Activated T-helper 1 cell treated with anti-CD3 and anti-CD28 coated beads, Interleukin-12 subunit alpha, Interleukin-12 subunit beta, Interleukin-2, Interleukin-4 antibody, amounts not matched to agents 30 ng/mL and 10 ng/mL and 1 ng/mL, durations not matched to agents 14 hours and 24 hours and 36 hours (primary cell): ENCODE measurements around the gene TBPL2. TPM values are rescaled to one million over a fixed set of nuclear protein-coding genes. Genes with fewer than 3 reads are reported as not detected.
"Not testable (repeated sequence)": the region's sequence is repeated elsewhere in the genome, so short reads cannot be mapped to it uniquely, and the experiment has no call there.

Experiments used
- DNase-seq: peaks from one replicate; pipeline ENCODE4 v3.0.0; 2021; ENCODE audit warnings: low spot score
- H3K27ac Mint-ChIP-seq: one replicate; pipeline ENCODE4 v1.8.0; 2021; ENCODE audit warnings: mild to moderate bottlenecking, mixed read lengths
- H3K27me3 Mint-ChIP-seq: one replicate; pipeline ENCODE4 v1.8.0; 2022; ENCODE audit warnings: mild to moderate bottlenecking, moderate library complexity, mixed read lengths; ENCODE audit not compliant: insufficient read depth
- H3K36me3 Mint-ChIP-seq: one replicate; pipeline ENCODE4 v1.8.0; 2021; ENCODE audit warnings: low read depth, mixed read lengths
- H3K4me1 Mint-ChIP-seq: one replicate; pipeline ENCODE4 v1.8.0; 2021; ENCODE audit warnings: low read depth, mixed read lengths
- H3K4me3 Mint-ChIP-seq: one replicate; pipeline ENCODE4 v1.8.0; 2021; ENCODE audit warnings: mild to moderate bottlenecking, moderate library complexity, mixed read lengths
- H3K9me3 Mint-ChIP-seq: one replicate; pipeline ENCODE4 v1.8.0; 2021; ENCODE audit warnings: mixed read lengths
- intact Hi-C: fragments of 100-400 bp; cut with micrococcal nuclease; formaldehyde crosslinking; loops from one replicate; pipeline ENCODE4 v1.15.1; 2024
- total RNA-seq: library from RNA; stranded (reverse); gene quantifications from 2 replicates; pipeline ENCODE4 v1.2.3, GENCODE V29; 2022

The TBPL2 gene
- total RNA-seq, 1 donor from 2014 or later: not detected

DNA sequence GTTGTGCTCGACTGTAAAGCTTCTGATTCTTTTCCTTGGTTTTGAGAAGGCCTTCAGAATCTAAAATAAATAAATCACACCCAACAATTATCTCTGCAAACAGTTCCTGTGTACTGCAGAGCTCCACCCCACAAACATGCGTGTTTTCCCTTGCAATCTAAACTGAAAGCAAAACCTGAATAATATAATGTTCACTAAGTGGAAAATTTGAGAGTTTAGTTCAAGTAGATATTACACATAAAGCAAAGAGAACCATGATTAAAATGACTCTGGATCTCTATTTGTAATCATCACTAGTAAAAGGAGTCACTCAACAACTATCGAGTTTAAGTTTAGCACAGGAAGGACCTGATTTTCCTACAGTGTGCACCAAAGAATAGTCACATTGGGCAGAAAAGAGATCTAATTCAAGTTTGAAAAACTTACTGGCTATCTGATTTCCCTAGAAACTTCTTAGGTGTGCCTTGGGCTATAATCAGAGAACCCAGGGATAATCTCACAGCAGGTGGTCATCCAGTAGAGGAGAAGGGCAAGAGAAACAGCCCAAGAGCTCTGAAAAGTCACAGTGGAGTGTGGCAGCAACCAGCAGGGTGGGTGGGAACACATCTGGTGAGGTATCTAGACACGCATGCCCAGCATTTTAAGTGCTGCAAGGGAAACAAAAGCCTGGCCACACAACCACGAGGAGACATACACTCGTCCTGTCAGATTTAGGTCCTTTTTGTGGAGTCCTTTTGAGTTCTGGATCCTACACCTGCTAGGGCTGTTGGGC, 54.2 kb downstream of the TBPL2 start:
- DNase-seq: peak; percentile 5
- peak overlapping the region; percentile 96 for H3K27ac Mint-ChIP-seq
- peak overlapping the region; percentile 69 for H3K4me3 Mint-ChIP-seq
- peaks cover 48% of the 10 kb centered on the region for H3K36me3 Mint-ChIP-seq
- intact Hi-C loops: loop anchor here (1.0 to 2.0 kb wide), 5 partner anchors 12 to 56 kb away; partner anchors contain the start of gene ATG14
- no peaks in the 10 kb centered on the region for H3K9me3 Mint-ChIP-seq
- no peaks in the 10 kb centered on the region for H3K27me3 Mint-ChIP-seq
- H3K4me1 Mint-ChIP-seq: peaks cover 52% of the 10 kb centered on the region

DNA sequence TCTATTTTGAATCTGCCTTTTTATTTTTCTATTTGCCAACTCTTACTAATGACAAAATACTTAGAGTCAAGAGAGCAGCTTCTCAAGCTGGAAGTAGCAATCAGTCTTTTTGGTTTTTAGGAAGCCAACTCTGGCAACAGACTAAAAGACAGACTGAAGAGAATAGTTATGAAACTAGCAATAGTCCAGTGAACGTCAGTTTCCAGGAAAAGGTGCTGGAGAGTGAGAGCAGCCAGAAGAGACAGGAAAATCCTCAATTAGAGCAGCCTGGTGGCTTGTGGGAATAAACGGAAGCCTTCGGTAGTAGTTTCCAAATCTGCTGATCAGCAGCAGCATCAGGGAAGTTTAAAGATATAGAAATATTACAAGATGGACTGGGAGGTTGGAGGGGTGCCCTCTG, 55.9 kb downstream of the TBPL2 start:
- H3K4me1 Mint-ChIP-seq: peaks cover 54% of the 10 kb centered on the region

DNA sequence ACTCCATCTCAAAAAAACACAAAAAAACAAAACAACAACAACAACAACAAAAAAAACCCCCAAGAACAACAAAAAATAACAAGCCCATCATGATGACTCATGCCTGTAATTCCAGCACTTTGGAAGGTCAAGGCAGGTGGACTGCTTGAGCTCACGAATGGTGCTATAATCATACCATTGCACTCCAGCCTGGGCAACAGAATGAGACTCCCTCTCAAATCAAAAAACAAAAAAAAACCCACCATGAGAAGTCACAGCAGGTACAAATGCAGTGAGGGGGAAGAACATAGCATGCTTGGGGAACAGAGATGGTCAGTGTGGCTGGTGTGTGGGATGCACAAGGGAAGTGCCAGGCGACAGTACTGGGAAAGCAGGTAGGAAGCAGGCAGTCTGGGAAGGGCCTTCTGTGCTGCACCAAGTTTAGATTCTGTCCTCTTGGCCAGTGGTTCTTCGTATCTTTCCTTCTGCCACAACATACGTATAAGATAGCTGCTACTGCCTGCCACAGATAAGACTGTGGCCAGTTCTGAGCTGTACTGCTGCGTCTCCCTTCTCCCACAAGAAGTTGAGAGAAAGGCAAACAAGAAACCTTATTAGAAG, 56.8 kb downstream of the TBPL2 start:
- H3K27me3 Mint-ChIP-seq: no peaks in the 10 kb centered on the region
- H3K9me3 Mint-ChIP-seq: no peaks in the 10 kb centered on the region
- peaks cover 48% of the 10 kb centered on the region for H3K36me3 Mint-ChIP-seq
- intact Hi-C loops: no loop called here
- H3K4me1 Mint-ChIP-seq: peaks cover 51% of the 10 kb centered on the region
- peak overlapping the region; percentile 49 for H3K27ac Mint-ChIP-seq
- H3K4me3 Mint-ChIP-seq: no peak overlapping the region
- DNase-seq: no peak

More for the DNA sequence above, 55.9 kb downstream of the TBPL2 start:
- no peak overlapping the region for H3K4me3 Mint-ChIP-seq
- no peak for DNase-seq
- no peaks in the 10 kb centered on the region for H3K27me3 Mint-ChIP-seq
- H3K36me3 Mint-ChIP-seq: peaks cover 54% of the 10 kb centered on the region
- peak overlapping the region; percentile 69 for H3K27ac Mint-ChIP-seq
- no peaks in the 10 kb centered on the region for H3K9me3 Mint-ChIP-seq
- intact Hi-C loops: no loop called here

DNA sequence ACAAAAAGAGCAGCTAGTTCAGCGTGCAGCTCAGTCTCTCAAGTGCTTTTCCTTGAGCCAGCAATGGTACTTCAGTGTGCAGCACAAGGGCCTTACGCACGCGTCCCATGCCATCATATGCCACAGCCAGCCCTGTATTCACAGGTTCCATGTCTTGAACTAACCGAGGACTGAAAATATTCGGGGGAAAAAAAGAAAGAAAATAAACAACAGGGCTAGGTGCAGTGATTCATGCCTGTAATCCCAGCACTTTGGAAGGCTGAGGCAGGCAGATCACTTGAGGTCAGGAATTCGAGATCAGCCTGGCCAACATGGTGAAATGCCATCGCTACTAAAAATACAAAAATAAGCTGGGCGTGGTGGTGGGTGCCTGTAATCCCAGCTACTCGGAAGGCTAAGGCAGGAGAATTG, 57.4 kb downstream of the TBPL2 start:
- Mint-ChIP-seq H3K27ac (peak overlapping the region; percentile 49), H3K36me3 (peaks cover 48% of the 10 kb centered on the region), H3K4me1 (peaks cover 46% of the 10 kb centered on the region)
- H3K27me3 Mint-ChIP-seq, intact Hi-C loops, H3K9me3 Mint-ChIP-seq, DNase-seq, H3K4me3 Mint-ChIP-seq: not testable (repeated sequence)

DNA sequence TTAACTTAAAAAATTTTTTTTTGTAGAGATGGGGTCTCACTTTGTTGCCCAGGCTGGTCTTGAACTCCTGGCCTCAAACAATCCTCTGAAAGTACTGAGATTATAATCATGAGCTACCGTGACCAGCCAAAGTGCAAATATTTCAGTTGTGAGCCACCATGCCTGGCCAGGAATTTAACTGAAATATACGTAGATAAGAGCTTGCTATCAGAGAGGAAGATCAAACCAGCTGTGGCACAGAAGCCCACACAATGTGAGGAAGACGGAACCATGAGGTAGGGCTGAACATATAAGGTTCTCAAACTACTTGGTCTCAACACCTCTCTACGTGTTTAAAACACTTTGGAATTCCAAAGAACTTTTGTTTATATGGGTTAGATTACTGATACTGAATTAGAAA, 57.9 kb downstream of the TBPL2 start:
- no peaks in the 10 kb centered on the region for H3K27me3 Mint-ChIP-seq
- intact Hi-C loops: no loop called here
- no peak for DNase-seq
- peaks cover 44% of the 10 kb centered on the region for H3K4me1 Mint-ChIP-seq
- no peak overlapping the region for H3K27ac Mint-ChIP-seq
- no peaks in the 10 kb centered on the region for H3K9me3 Mint-ChIP-seq
- peaks cover 49% of the 10 kb centered on the region for H3K36me3 Mint-ChIP-seq
- H3K4me3 Mint-ChIP-seq: no peak overlapping the region

DNA sequence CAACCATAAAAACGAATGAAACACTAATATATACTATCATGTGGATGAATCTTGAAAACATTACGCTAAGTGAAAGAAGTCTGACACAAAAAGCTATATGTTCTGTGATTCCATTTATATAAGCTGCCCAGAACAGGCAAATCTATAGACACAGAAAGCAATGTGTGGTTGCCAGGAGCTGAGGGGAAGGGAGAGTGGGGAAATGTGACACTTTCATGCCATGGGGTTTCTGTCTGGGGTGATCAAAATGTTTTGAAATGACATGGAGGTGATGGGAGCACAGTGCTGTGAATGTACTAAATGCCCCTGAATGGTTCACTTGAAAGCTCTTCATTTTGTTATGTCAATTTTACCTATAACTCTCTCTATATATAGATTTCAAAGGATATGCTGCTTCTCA, 58.9 kb downstream of the TBPL2 start:
- no peaks in the 10 kb centered on the region for H3K9me3 Mint-ChIP-seq

DNA sequence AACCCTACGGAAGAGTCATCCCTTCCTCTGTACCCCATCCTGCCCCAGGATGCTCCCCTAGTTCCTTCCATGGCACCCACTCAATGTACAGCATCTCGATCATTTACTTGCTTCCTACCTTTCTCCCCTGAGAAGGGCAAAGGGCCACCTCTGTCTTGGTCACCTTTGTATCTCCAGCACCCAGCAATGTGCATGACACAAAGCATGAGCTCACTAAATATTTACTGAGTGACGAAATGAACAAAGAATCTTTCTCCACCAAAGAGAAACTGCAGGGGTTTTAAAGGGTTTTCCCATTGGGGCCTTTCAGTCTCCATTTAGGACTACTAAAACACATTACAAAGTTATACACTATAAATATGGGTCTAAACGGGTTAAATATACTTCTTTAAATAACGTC, 59.4 kb downstream of the TBPL2 start:
- H3K36me3 Mint-ChIP-seq: peaks cover 51% of the 10 kb centered on the region
- intact Hi-C loops: no loop called here
- peaks cover 36% of the 10 kb centered on the region for H3K4me1 Mint-ChIP-seq
- no peaks in the 10 kb centered on the region for H3K9me3 Mint-ChIP-seq
- peak overlapping the region; percentile 75 for H3K27ac Mint-ChIP-seq
- H3K4me3 Mint-ChIP-seq: no peak overlapping the region
- no peaks in the 10 kb centered on the region for H3K27me3 Mint-ChIP-seq
- no peak for DNase-seq

More for the DNA sequence above, 58.9 kb downstream of the TBPL2 start:
- H3K4me1 Mint-ChIP-seq: peaks cover 36% of the 10 kb centered on the region
- DNase-seq: no peak
- no peaks in the 10 kb centered on the region for H3K27me3 Mint-ChIP-seq
- intact Hi-C loops: no loop called here
- H3K36me3 Mint-ChIP-seq: peaks cover 49% of the 10 kb centered on the region
- H3K27ac Mint-ChIP-seq: peak overlapping the region; percentile 59
- H3K4me3 Mint-ChIP-seq: no peak overlapping the region

DNA sequence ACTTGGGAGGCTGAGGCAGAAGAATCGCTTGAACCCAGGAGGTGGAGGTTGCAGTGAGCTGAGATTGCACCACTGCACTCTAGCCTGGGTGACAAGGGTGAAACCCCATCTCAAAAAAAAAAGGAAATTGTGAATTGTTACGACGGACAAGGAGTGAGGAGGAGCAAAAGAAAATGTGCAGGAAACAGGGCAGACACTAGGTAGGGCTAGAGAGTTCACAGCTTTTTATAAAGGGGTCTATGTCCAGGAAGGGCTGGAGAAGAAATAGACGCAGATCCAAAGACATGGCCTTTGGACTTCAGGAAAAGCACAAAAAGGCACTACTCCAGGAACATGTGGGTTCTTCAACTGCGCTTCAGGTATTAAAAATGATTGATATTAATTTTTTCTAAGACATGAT, 63.2 kb downstream of the TBPL2 start:
- no peaks in the 10 kb centered on the region for H3K9me3 Mint-ChIP-seq
- no peak for DNase-seq
- no peak overlapping the region for H3K4me3 Mint-ChIP-seq
- H3K27me3 Mint-ChIP-seq: no peaks in the 10 kb centered on the region
- H3K36me3 Mint-ChIP-seq: peaks cover 43% of the 10 kb centered on the region
- intact Hi-C loops: loop anchor here (10.0 kb wide), 2 partner anchors 282 to 472 kb away; partner anchors contain the start of gene GCH1
- H3K4me1 Mint-ChIP-seq: peaks cover 56% of the 10 kb centered on the region
- H3K27ac Mint-ChIP-seq: no peak overlapping the region

DNA sequence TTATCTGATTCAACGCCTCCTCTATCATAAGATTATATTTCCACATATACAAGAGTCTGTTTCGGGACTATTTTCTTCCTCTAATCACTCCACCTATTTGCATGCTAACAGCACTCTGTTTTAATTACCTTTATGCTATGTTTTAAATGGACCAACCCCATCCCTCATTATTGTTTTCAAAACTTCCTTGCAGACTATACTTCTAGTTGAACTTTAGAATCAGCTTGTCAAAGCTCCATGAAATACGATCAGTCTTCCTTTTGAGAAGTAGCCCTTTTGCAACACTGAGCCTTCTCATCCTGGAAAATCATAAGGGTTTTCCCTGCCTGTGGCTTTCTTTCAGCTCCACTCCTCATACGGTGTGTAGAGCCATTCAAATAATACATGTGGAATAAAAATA, 65.6 kb downstream of the TBPL2 start:
- DNase-seq: no peak
- Mint-ChIP-seq H3K27ac (peak overlapping the region; percentile 99), H3K4me3 (peak overlapping the region; percentile 66), H3K36me3 (peaks cover 33% of the 10 kb centered on the region), H3K9me3 (no peaks in the 10 kb centered on the region), H3K27me3 (no peaks in the 10 kb centered on the region), H3K4me1 (peaks cover 54% of the 10 kb centered on the region)
- intact Hi-C loops: loop anchor here (1.0 to 10.0 kb wide), 11 partner anchors 12 to 1894 kb away; partner anchors contain the start of genes AP5M1, ATG14, DLGAP5 and EXOC5

DNA sequence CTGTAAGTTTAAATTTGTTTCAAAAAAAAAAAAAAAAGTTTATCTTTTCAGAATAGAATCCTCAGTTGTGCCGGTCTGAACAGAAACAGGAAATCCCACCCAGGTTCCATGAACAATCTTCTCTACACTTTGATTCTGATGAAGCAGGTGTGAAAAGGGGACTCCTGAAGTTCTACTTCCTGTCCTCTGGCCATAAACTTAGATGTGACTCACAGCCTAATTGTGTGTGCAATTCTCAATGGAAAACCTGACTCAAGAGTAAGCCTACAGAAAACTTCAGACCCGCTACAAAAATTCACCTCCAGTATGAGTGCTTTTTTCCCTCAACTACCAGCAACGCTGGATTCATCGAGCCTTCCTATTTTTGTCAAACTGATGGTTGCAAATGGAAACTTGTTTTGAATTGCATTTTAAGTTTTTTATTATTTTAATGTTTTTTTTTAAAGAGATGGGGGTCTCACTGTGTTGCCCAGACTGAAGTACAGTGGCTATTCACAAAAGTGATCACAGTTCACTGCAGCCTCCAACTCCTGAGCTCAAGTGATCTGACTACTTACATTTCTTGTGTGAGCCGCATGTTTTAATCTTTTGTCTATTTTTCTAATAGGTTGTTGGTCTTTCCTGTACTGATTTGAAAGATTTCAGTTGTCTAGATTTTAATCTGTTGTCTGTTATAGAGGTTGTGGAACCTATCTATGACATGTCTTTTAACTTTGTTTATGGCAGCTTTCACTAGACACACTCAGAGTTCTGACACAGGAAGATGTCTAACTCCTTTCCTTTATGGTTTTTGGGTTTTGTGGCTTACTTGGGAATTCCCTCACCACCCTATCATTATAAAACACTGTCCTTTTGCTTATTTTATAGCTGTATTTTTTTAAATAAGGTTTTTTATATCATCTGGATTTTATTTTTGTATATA, 66.4 kb downstream of the TBPL2 start:
- intact Hi-C loops: loop anchor here (1.0 to 10.0 kb wide), 11 partner anchors 12 to 1895 kb away; partner anchors contain the start of genes AP5M1, ATG14, DLGAP5 and EXOC5
- Mint-ChIP-seq H3K4me1 (peaks cover 57% of the 10 kb centered on the region), H3K27ac (peak overlapping the region; percentile 99), H3K4me3 (peak overlapping the region; percentile 64), H3K9me3 (no peaks in the 10 kb centered on the region), H3K27me3 (no peaks in the 10 kb centered on the region), H3K36me3 (peaks cover 39% of the 10 kb centered on the region)
- peak; percentile 35 for DNase-seq

DNA sequence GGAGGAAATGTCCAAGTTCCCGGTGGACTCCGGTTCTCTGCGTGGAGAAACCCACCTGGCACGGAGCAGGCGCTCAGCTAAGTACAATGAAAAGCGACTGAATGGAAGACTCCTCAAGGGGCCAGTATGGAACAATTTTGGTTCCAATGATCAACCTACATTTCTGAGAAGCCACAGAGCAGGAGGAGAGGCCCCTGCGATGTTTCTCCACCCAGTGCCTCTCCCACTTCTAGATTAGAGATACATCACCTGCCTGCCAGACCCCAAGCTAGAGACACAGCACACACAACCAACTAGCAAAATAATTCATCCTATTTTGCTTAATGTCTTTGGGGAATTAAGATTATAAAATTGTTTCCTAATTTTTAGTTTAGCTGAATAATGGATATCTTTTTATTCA, 67.6 kb downstream of the TBPL2 start:
- Mint-ChIP-seq H3K9me3 (no peaks in the 10 kb centered on the region), H3K27me3 (no peaks in the 10 kb centered on the region), H3K4me3 (no peak overlapping the region), H3K36me3 (peaks cover 38% of the 10 kb centered on the region), H3K4me1 (peaks cover 57% of the 10 kb centered on the region), H3K27ac (peak overlapping the region; percentile 61)
- DNase-seq: no peak
- intact Hi-C loops: loop anchor here (5.0 to 10.0 kb wide), 3 partner anchors 278 to 468 kb away; partner anchors contain the start of genes GCH1 and MAPK1IP1L

DNA sequence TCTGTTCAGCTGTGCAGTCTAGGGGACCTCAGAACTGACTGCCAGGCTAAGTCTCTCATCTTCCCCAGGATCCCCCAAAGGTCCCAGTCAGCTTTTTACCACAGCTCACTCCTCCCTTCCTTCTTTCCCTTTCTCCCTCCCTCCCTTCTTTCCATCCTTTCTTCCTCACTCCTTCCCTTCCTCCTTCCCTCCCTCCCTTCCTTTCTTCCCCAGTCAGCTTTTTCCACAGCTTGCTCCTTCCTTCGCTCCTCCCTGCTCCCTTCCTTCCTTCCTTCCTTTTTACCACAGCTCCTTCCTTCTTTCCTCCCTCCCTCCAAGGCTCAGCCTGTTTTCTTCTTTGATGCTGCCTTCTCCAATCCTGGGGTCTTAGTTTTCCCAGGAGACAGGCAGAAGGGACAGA, 68.0 kb downstream of the TBPL2 start:
- H3K27ac Mint-ChIP-seq: peak overlapping the region; percentile 61
- intact Hi-C loops: loop anchor here (5.0 to 10.0 kb wide), 3 partner anchors 278 to 468 kb away; partner anchors contain the start of genes GCH1 and MAPK1IP1L
- no peaks in the 10 kb centered on the region for H3K9me3 Mint-ChIP-seq
- H3K36me3 Mint-ChIP-seq: peaks cover 40% of the 10 kb centered on the region
- H3K4me1 Mint-ChIP-seq: peaks cover 57% of the 10 kb centered on the region
- no peaks in the 10 kb centered on the region for H3K27me3 Mint-ChIP-seq
- H3K4me3 Mint-ChIP-seq: no peak overlapping the region
- no peak for DNase-seq
